Measurements from ENCODE around the gene ITCH. TPM values are rescaled to one million over a fixed set of nuclear protein-coding genes. Genes with fewer than 3 reads are reported as not detected.

ITCH gene
- total and polyA plus RNA-seq, 2 of the 8 experiments (the other 6 are each of a cell fraction or from before 2014, with no cell fraction given) = 3.9 to 45.2 TPM

DNA sequence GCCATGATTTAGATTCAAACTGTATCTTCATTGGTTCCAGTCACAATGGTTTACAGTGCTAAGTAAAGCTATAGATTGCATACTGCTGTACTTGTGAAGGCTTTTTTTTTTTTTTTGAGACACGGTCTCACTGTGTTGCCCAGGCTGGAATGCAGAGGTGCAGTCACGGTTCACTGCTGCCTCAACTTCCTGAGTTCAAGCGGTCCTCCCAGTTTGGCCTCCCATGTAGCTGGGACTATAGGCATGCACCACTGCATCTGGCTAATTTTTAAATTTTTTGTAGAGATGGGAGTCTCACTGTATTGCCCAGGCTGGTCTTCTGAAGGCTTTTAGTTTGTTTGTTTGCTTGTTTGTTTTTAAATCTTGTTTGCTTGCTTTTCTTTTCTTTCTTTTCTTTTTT lies 24.9 kb downstream of the ITCH start:
- H3K18ac ChIP-seq (ENCODE audit: extremely low read depth, low read length) = no peak overlapping the region
- H3K27ac ChIP-seq (ENCODE audit: low read depth, low read length) = no peak overlapping the region
- H3K27me3 ChIP-seq (replicated peaks in 1 of 4; ENCODE audit: control insufficient read depth in 3 of 4, extremely low read depth in 1 of 4, insufficient read depth in 3 of 4, low read length in 3 of 4) = no peaks in the 10 kb centered on the region
- DNase-seq (ENCODE audit: low read depth in 1 of 2, low spot score in 2 of 2) (no peak), FAIRE-seq (no peak)
- no peak overlapping the region for H4K8ac ChIP-seq (ENCODE audit: extremely low read depth, insufficient read depth, low read length)
- H3K14ac ChIP-seq (ENCODE audit: insufficient read length) = no peak overlapping the region
- peaks cover 2 to 3% of the 10 kb centered on the region in 2 experiments for H4K20me1 ChIP-seq (replicated peaks in 1 of 2; ENCODE audit: control insufficient read depth in 1 of 2, insufficient read depth in 2 of 2, low read length in 2 of 2)
- peaks cover 0 to 66% of the 10 kb centered on the region in 2 experiments; a peak in 2 of 4 replicates for H3K79me2 ChIP-seq (ENCODE audit: control insufficient read depth in 1 of 2, insufficient read depth in 2 of 2, low read length in 2 of 2)
- H2AFZ ChIP-seq (ENCODE audit: low read length) = no peak overlapping the region
- no peak overlapping the region for H3K4me3 ChIP-seq (ENCODE audit: extremely low read depth in 1 of 4, insufficient read depth in 2 of 4, low read depth in 3 of 4, low read length in 4 of 4)
- no peak overlapping the region for H2BK12ac ChIP-seq (ENCODE audit: low read depth, low read length)
- H2BK5ac ChIP-seq (ENCODE audit: low read depth, low read length) = no peak overlapping the region
- ChIA-PET CTCF (ENCODE audit: partially characterized antibody) (interaction anchor here (1.5 kb wide), 1 partner anchor 75 kb away, joined by 7 read pairs; no protein-coding TSS in a partner anchor), POLR2A (ENCODE audit: partially characterized antibody) (interaction anchor here (0.7 to 2.0 kb wide), 2 partner anchors 24 to 101 kb away, joined by 3 to 7 read pairs; no protein-coding TSS in a partner anchor)
- no peak overlapping the region for H3K23ac ChIP-seq (ENCODE audit: insufficient read length)
- no peaks in the 10 kb centered on the region for H3K23me2 ChIP-seq (ENCODE audit: low read depth, low read length)
- no peaks in the 10 kb centered on the region for H3K9me3 ChIP-seq (ENCODE audit: insufficient read depth in 2 of 2, low read depth in 1 of 2, low read length in 1 of 2)
- WGBS, 2 experiments (ENCODE audit: extremely low coverage in 1 of 2, insufficient coverage in 1 of 2, insufficient read length in 1 of 2, insufficient replicate concordance in 2 of 2, low coverage in 1 of 2, low lambda C conversion rate in 2 of 2, missing lambda C conversion rate in 1 of 2) = 97% methylated on average over 3 of the region's 3 CpGs; no CpG with 5 or more reads in 1 of the 2 experiments
- no peaks in the 10 kb centered on the region; the same call in none of the 2 replicates for H3K79me1 ChIP-seq (ENCODE audit: low read depth, low read length)
- H2BK120ac ChIP-seq (replicated peaks; ENCODE audit: low read depth, low read length) = no peak overlapping the region
- H3K4ac ChIP-seq (replicated peaks; ENCODE audit: insufficient read length, low read depth, low read length) = no peak overlapping the region
- H2BK20ac ChIP-seq (ENCODE audit: low read length) = no peak overlapping the region
- peaks cover 0 to 3% (median under 1%) of the 10 kb centered on the region in 4 experiments; a peak in 2 of 8 replicates for H3K36me3 ChIP-seq (ENCODE audit: control insufficient read depth in 2 of 4, insufficient read depth in 4 of 4, low read length in 3 of 4)
- no peak overlapping the region for H3K9ac ChIP-seq (replicated peaks in 1 of 4; ENCODE audit: extremely low read depth in 1 of 4, low read depth in 3 of 4, low read length in 3 of 4)
- no peak overlapping the region for H3K4me2 ChIP-seq (ENCODE audit: insufficient read depth in 1 of 2, low read depth in 2 of 2, low read length in 2 of 2)
- no peak overlapping the region for H4K91ac ChIP-seq (replicated peaks; ENCODE audit: insufficient read length, low read length)
- no peak overlapping the region for H4K5ac ChIP-seq (ENCODE audit: insufficient read length, low read depth, low read length)
- no peak overlapping the region for H2BK15ac ChIP-seq (ENCODE audit: low read length)
- no peak overlapping the region for H2AK5ac ChIP-seq (ENCODE audit: low read depth, low read length)
- no peak overlapping the region for H3K56ac ChIP-seq (replicated peaks; ENCODE audit: insufficient read length, low read depth, low read length)
- H3K4me1 ChIP-seq (replicated peaks in 1 of 4; ENCODE audit: control insufficient read depth in 3 of 4, insufficient read depth in 4 of 4, low read length in 3 of 4) = no peaks in the 10 kb centered on the region
- TF ChIP-seq KDM5A (IDR thresholded peaks at IDR 0.05; ENCODE audit: low read length) = no peak
- no peak for TF ChIP-seq YY1 (IDR thresholded peaks at IDR 0.05; ENCODE audit: low read depth, low read length)
- TF ChIP-seq TCF12 (IDR thresholded peaks at IDR 0.05; ENCODE audit: low read depth, low read length) = no peak
- TF ChIP-seq NRF1 (IDR thresholded peaks at IDR 0.05; ENCODE audit: low read depth, low read length) = no peak
- TF ChIP-seq BCL11A (IDR thresholded peaks at IDR 0.05; ENCODE audit: low read depth in 2 of 2, low read length in 2 of 2) = no peak
- TF ChIP-seq HDAC2 (IDR thresholded peaks at IDR 0.05; ENCODE audit: borderline replicate concordance in 1 of 2, low read depth in 2 of 2, low read length in 2 of 2) = no peak
- TF ChIP-seq, protein P1, sequence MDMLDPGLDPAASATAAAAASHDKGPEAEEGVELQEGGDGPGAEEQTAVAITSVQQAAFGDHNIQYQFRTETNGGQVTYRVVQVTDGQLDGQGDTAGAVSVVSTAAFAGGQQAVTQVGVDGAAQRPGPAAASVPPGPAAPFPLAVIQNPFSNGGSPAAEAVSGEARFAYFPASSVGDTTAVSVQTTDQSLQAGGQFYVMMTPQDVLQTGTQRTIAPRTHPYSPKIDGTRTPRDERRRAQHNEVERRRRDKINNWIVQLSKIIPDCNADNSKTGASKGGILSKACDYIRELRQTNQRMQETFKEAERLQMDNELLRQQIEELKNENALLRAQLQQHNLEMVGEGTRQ (IDR thresholded peaks at IDR 0.05; ENCODE audit: low read length) = no peak
- no peak for TF ChIP-seq CHD2 (IDR thresholded peaks at IDR 0.05; ENCODE audit: low read length)
